KMS-11 (cell line): ENCODE data around the gene IFTAP.

Experiments
- H2AFZ ChIP-seq: fragments of 200-600 bp; sonication (generic); 2 replicates; pipeline ENCODE4 v1.6.1; 2016; ENCODE audit warnings: antibody characterized with exemption, mixed run types, low read depth
- H3K27ac ChIP-seq: fragments of 200-600 bp; sonication (generic); 2 replicates; pipeline ENCODE4 v1.6.1; 2016; ENCODE audit warnings: mild to moderate bottlenecking, mixed run types
- H3K27me3 ChIP-seq: fragments of 200-600 bp; sonication (generic); 2 replicates; pipeline ENCODE4 v1.6.1; 2017; ENCODE audit warnings: mild to moderate bottlenecking, low read depth, mixed run types, moderate library complexity; ENCODE audit not compliant: insufficient read depth
- H3K36me3 ChIP-seq: fragments of 200-600 bp; sonication (generic); 2 replicates; pipeline ENCODE4 v1.6.1; 2017; ENCODE audit warnings: mild to moderate bottlenecking, mixed run types; ENCODE audit not compliant: insufficient read depth
- H3K4me1 ChIP-seq: fragments of 200-600 bp; sonication (generic); 2 replicates; pipeline ENCODE4 v1.6.1; 2016; ENCODE audit warnings: mild to moderate bottlenecking, low read depth, mixed run types; ENCODE audit not compliant: poor library complexity, severe bottlenecking
- H3K4me2 ChIP-seq: fragments of 200-600 bp; sonication (generic); 2 replicates; pipeline ENCODE4 v1.7.0; 2016; ENCODE audit warnings: mild to moderate bottlenecking, mixed run types
- H3K4me3 ChIP-seq: fragments of 200-600 bp; sonication (generic); IDR thresholded peaks from 2 replicates; pipeline ENCODE4 v1.6.1; 2017; ENCODE audit warnings: low read depth, low read length, mixed read lengths; ENCODE audit not compliant: insufficient read depth
- H3K79me2 ChIP-seq: fragments of 200-600 bp; sonication (generic); 2 replicates; pipeline ENCODE4 v1.6.1; 2016; ENCODE audit warnings: low read depth, mixed run types; ENCODE audit not compliant: insufficient read depth
- H3K9ac ChIP-seq: fragments of 200-600 bp; sonication (generic); 2 replicates; pipeline ENCODE4 v1.6.1; 2016; ENCODE audit warnings: mild to moderate bottlenecking, mixed run types
- H4K20me1 ChIP-seq: fragments of 200-600 bp; sonication (generic); 2 replicates; pipeline ENCODE4 v1.6.1; 2016; ENCODE audit warnings: mild to moderate bottlenecking, mixed run types; ENCODE audit not compliant: insufficient read depth
- TF ChIP-seq, protein P1 (sequence below): fragments of 200-600 bp; sonication (generic); conservative IDR thresholded peaks from 2 replicates; pipeline ENCODE4 v1.6.1; 2017; ENCODE audit warnings: low read depth, mild to moderate bottlenecking, antibody characterized with exemption, low read length, moderate library complexity, mixed read lengths

The IFTAP gene

DNA sequence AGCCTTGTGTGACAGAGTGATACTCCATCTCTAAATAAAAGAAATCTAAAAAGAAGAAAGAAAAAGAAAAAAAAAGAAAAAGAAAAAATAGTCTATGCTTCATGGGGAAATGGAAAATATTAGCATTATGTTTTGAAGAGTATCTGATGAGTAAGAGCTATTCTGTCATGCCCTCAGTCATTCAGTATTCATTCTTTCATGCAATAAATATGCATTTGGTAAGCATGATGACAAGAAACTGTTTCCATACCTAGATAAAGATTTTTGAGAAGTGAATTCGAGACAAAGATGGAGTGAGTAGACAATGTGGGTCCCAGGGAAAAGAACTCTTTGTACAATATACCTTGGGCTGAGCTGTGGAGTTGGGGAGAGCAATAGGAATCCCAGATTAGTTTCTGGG lies 6.2 kb upstream of the IFTAP start:
- Histone ChIP-seq H3K9ac (no peak overlapping the region), H2AFZ (no peak overlapping the region), H3K4me3 (no peak overlapping the region), H3K27ac (no peak overlapping the region), H3K79me2 (no peaks in the 10 kb centered on the region), H3K36me3 (no peaks in the 10 kb centered on the region), H3K27me3 (no peaks in the 10 kb centered on the region), H4K20me1 (no peaks in the 10 kb centered on the region), H3K4me2 (no peak overlapping the region), H3K4me1 (no peaks in the 10 kb centered on the region)
- TF ChIP-seq, protein P1, sequence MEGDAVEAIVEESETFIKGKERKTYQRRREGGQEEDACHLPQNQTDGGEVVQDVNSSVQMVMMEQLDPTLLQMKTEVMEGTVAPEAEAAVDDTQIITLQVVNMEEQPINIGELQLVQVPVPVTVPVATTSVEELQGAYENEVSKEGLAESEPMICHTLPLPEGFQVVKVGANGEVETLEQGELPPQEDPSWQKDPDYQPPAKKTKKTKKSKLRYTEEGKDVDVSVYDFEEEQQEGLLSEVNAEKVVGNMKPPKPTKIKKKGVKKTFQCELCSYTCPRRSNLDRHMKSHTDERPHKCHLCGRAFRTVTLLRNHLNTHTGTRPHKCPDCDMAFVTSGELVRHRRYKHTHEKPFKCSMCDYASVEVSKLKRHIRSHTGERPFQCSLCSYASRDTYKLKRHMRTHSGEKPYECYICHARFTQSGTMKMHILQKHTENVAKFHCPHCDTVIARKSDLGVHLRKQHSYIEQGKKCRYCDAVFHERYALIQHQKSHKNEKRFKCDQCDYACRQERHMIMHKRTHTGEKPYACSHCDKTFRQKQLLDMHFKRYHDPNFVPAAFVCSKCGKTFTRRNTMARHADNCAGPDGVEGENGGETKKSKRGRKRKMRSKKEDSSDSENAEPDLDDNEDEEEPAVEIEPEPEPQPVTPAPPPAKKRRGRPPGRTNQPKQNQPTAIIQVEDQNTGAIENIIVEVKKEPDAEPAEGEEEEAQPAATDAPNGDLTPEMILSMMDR: no peak

DNA sequence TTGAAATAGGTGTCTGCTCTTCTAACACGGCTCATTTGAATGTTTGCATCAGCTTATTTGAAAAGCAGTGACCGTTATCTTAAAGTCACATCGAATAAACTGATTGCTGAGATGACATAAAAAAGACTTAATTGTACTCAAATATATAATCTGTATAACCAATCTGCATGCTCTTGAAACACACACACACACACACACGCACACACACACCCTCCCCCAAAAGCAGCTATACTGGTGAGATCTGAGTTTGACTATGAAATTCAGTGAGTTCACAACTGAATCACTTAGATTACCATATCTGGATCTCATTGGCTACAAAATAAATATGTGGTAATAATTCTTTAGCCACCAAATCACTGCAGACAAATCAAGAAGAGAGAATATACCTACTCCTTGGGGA lies 3.8 kb upstream of the IFTAP start:
- no peak overlapping the region for H3K4me2 ChIP-seq
- no peak overlapping the region for H2AFZ ChIP-seq
- no peaks in the 10 kb centered on the region for H3K27me3 ChIP-seq
- no peaks in the 10 kb centered on the region for H4K20me1 ChIP-seq
- TF ChIP-seq, protein P1: no peak
- H3K4me3 ChIP-seq: no peak overlapping the region
- H3K36me3 ChIP-seq: no peaks in the 10 kb centered on the region
- no peaks in the 10 kb centered on the region for H3K4me1 ChIP-seq
- H3K79me2 ChIP-seq: no peaks in the 10 kb centered on the region
- H3K9ac ChIP-seq: no peak overlapping the region
- no peak overlapping the region for H3K27ac ChIP-seq

DNA sequence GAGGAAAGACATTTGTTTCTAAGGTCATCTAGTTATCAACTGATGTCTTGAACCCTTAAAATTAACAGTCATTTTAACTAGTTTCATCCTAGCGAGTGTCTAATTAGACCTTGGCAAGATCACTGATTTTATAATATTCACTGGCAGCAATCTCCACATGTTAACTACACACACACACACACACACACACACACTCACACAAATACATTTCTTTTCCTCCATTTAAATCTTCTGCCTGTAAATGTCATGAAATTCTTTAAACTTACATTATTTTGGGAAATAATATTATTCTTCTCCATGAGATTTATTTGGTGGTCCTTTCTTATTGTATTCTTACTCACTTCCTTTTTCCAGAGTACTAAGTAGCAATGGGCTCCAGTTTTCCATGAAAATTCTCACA lies 2.9 kb upstream of the IFTAP start:
- Histone ChIP-seq H3K4me2 (no peak overlapping the region), H3K36me3 (no peaks in the 10 kb centered on the region), H2AFZ (no peak overlapping the region), H3K9ac (no peak overlapping the region), H3K4me3 (no peak overlapping the region), H4K20me1 (no peaks in the 10 kb centered on the region), H3K4me1 (no peaks in the 10 kb centered on the region), H3K27ac (no peak overlapping the region), H3K79me2 (no peaks in the 10 kb centered on the region), H3K27me3 (no peaks in the 10 kb centered on the region)
- TF ChIP-seq, protein P1: no peak

DNA sequence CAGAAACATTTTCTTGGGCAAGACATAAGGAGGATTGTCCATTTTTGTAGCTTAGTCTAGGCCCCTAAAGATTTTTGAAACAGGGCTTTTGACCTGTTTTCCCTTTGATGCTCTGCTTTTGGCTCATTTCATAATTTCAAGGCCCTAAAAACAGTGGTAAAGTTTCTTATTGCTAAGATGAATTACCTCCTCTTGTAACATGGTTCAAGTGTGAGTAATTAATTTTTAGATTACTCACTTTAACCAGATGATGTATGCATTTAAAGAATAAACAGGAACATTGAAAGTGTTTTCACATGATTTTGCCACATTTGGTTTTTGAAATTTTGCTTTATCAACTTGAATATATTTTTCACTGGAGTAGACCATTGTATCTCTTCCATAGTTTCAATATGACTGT lies 2.6 kb downstream of the IFTAP start:
- no peak overlapping the region for H3K4me3 ChIP-seq

More for the DNA sequence above, 2.6 kb downstream of the IFTAP start:
- Histone ChIP-seq H3K27me3 (no peaks in the 10 kb centered on the region), H3K4me1 (peaks cover 8% of the 10 kb centered on the region), H3K9ac (no peak overlapping the region), H3K79me2 (no peaks in the 10 kb centered on the region), H2AFZ (no peak overlapping the region), H3K36me3 (no peaks in the 10 kb centered on the region), H4K20me1 (no peaks in the 10 kb centered on the region), H3K4me2 (no peak overlapping the region), H3K27ac (no peak overlapping the region)
- TF ChIP-seq, protein P1: no peak
